ENCODE measurements around the gene HS2ST1.

GRCh38 chr1:87141556-87141955 lies 227.1 kb downstream of the HS2ST1 start:
- no peak for TF ChIP-seq CTCF (IDR thresholded peaks at IDR 0.05)
- TF ChIP-seq POLR2A (IDR thresholded peaks at IDR 0.05), result no peak

Data from uterus (tissue), 2 donors.